ENCODE results near the gene VPS52. TPM values are rescaled to one million over a fixed set of nuclear protein-coding genes. Genes with fewer than 3 reads are reported as not detected.
A peak's percentile ranks its signal among the peaks of the same experiment; 100 is the strongest.

VPS52 gene
- total RNA-seq, 1 experiment from 2014 or later = 47.1 TPM

GRCh38 chr6:33299237-33299944 is 27.7 kb upstream of the VPS52 start:
- Histone ChIP-seq H3K23ac (ENCODE audit: insufficient read length, low read depth, low read length) (no peak overlapping the region), H3K79me2 (ENCODE audit: insufficient read depth, low read length) (peaks cover 3% of the 10 kb centered on the region; the same call in 1 of the 2 replicates), H2BK20ac (ENCODE audit: low read depth, low read length, poor library complexity, severe bottlenecking) (no peak overlapping the region), H2BK12ac (ENCODE audit: insufficient read length, low read depth, low read length) (no peak overlapping the region), H4K8ac (replicated peaks; ENCODE audit: insufficient read length, low read depth, low read length) (no peak overlapping the region), H2AK5ac (ENCODE audit: insufficient read length, low read length) (no peak overlapping the region), H3K56ac (ENCODE audit: insufficient read length, low read depth, low read length) (peak overlapping the region; percentile 7), H2BK15ac (ENCODE audit: low read depth, low read length) (no peak overlapping the region), H3K4me2 (ENCODE audit: insufficient read depth, insufficient read length, low read length) (peak overlapping the region; percentile 90), H4K5ac (ENCODE audit: insufficient read length, low read depth, low read length) (no peak overlapping the region), H3K79me1 (ENCODE audit: insufficient read depth, low read depth, low read length, poor library complexity, severe bottlenecking) (no peaks in the 10 kb centered on the region), H3K27me3 (ENCODE audit: insufficient read depth, low read length) (no peaks in the 10 kb centered on the region), H2BK5ac (ENCODE audit: insufficient read length, low read length) (no peak overlapping the region), H2AFZ (ENCODE audit: low read length) (no peak overlapping the region), H3K4ac (ENCODE audit: low read depth, low read length) (no peak overlapping the region), H4K91ac (ENCODE audit: insufficient read length, low read depth, low read length) (no peak overlapping the region), H3K27ac (ENCODE audit: insufficient read length, low read depth, low read length) (peak overlapping the region; percentile 91), H3T11ph (ENCODE audit: low read length) (no peak overlapping the region), H3K14ac (ENCODE audit: insufficient read depth, low read length) (peak overlapping the region; percentile 80), H3K9me3 (ENCODE audit: control insufficient read depth, low read depth, low read length) (no peaks in the 10 kb centered on the region), H4K20me1 (ENCODE audit: control insufficient read depth, insufficient read depth, insufficient read length) (no peaks in the 10 kb centered on the region), H3K9ac (ENCODE audit: extremely low read depth, insufficient read length, low read length) (peak overlapping the region; percentile 85), H3K18ac (ENCODE audit: insufficient read length, low read depth, low read length) (peak overlapping the region; percentile 71), H2BK120ac (ENCODE audit: low read depth, low read length, poor library complexity, severe bottlenecking) (no peak overlapping the region), H3K4me1 (ENCODE audit: insufficient read depth, low read length) (no peaks in the 10 kb centered on the region), H3K23me2 (ENCODE audit: insufficient read length, low read depth, low read length, poor library complexity, severe bottlenecking) (peaks cover 22% of the 10 kb centered on the region)
- H3K27me3 Mint-ChIP-seq (ENCODE audit: low read depth) = no peaks in the 10 kb centered on the region
- H3K36me3 Mint-ChIP-seq (ENCODE audit: insufficient read depth in 1 of 3, low read depth in 3 of 3) = peaks cover 7 to 26% (median 17%) of the 10 kb centered on the region in 3 experiments; a peak in 6 of 7 replicates
- WGBS (ENCODE audit: extremely low coverage, insufficient read length, low lambda C conversion rate) = no CpG with 5 or more reads among the region's 54 CpGs
- peak overlapping the region; percentile 98 to 100 for H3K4me3 Mint-ChIP-seq
- no peaks in the 10 kb centered on the region for H3K9me3 Mint-ChIP-seq
- peak overlapping the region; percentile 98 to 99 (median 98) for H3K27ac Mint-ChIP-seq
- peak; percentile 81 for TF ChIP-seq CTCF (conservative IDR thresholded peaks at IDR 0.05)
- peak; percentile 87 for DNase-seq
- H3K4me1 Mint-ChIP-seq = peaks cover 12 to 20% of the 10 kb centered on the region in 2 experiments
